ENCODE results near the gene USP20. TPM values are rescaled to one million over a fixed set of nuclear protein-coding genes. Genes with fewer than 3 reads are reported as not detected.

The USP20 gene
- total RNA-seq, 2 experiments from 2014 or later = 14.4 to 24.1 TPM

GRCh38 chr9:129810116-129810515, 25.1 kb upstream of the USP20 start:
- no peak overlapping the region for H3K4me2 ChIP-seq (ENCODE audit: low read length)
- H3K4me3 ChIP-seq (ENCODE audit: low read depth, low read length, poor library complexity, severe bottlenecking) = no peak overlapping the region
- ChIA-PET POLR2A (no interaction called here), CTCF (ENCODE audit: unreplicated experiment) (no interaction called here)
- no peaks in the 10 kb centered on the region for H4K20me1 ChIP-seq (ENCODE audit: insufficient read depth, low read length)
- H2AFZ ChIP-seq (ENCODE audit: low read length) = no peak overlapping the region
- TF ChIP-seq EZH2phosphoT487 (IDR thresholded peaks at IDR 0.05; ENCODE audit: borderline replicate concordance, low read depth, low read length) (no peak), CTCF (conservative IDR thresholded peaks at IDR 0.05; ENCODE audit: low read length) (no peak)
- BruUV-seq (replicated peaks) = no TSS peak
- H3K79me2 ChIP-seq (ENCODE audit: insufficient read depth, low read depth, low read length) = no peaks in the 10 kb centered on the region
- H3K4me1 ChIP-seq (ENCODE audit: insufficient read depth, low read length, poor library complexity, severe bottlenecking) = peaks cover 4% of the 10 kb centered on the region
- no peak for DNase-seq (ENCODE audit: low spot score)
- intact Hi-C loops (cut with micrococcal nuclease; ENCODE audit: unreplicated experiment) = no loop called here
- H3K9me2 ChIP-seq (ENCODE audit: insufficient read depth, low read length) = no peaks in the 10 kb centered on the region
- H3K27ac ChIP-seq (ENCODE audit: low read depth, low read length, poor library complexity, severe bottlenecking) = no peak overlapping the region
- H3K9me3 ChIP-seq (ENCODE audit: low read length) = no peaks in the 10 kb centered on the region
- peaks cover 82% of the 10 kb centered on the region for H3K36me3 ChIP-seq (ENCODE audit: insufficient read depth, low read length)

- H3K36me3 ChIP-seq (ENCODE audit: insufficient read depth, low read length) = peaks cover 79% of the 10 kb centered on the region
- H2AFZ ChIP-seq (ENCODE audit: low read length) = no peak overlapping the region
- BruUV-seq (replicated peaks) = no TSS peak
- DNase-seq (ENCODE audit: low spot score) = no peak
- intact Hi-C loops (cut with micrococcal nuclease; ENCODE audit: unreplicated experiment) = no loop called here
- H3K27ac ChIP-seq (ENCODE audit: low read depth, low read length, poor library complexity, severe bottlenecking) = no peak overlapping the region
- H3K4me1 ChIP-seq (ENCODE audit: insufficient read depth, low read length, poor library complexity, severe bottlenecking) = peaks cover 4% of the 10 kb centered on the region
- H3K4me2 ChIP-seq (ENCODE audit: low read length) = no peak overlapping the region
- H4K20me1 ChIP-seq (ENCODE audit: insufficient read depth, low read length) = no peaks in the 10 kb centered on the region
- H3K9me3 ChIP-seq (ENCODE audit: low read length) = no peaks in the 10 kb centered on the region
- H3K9me2 ChIP-seq (ENCODE audit: insufficient read depth, low read length) = no peaks in the 10 kb centered on the region
- no peak overlapping the region for H3K4me3 ChIP-seq (ENCODE audit: low read depth, low read length, poor library complexity, severe bottlenecking)
- TF ChIP-seq CTCF (conservative IDR thresholded peaks at IDR 0.05; ENCODE audit: low read length) (no peak), EZH2phosphoT487 (IDR thresholded peaks at IDR 0.05; ENCODE audit: borderline replicate concordance, low read depth, low read length) (no peak)
- POLR2A ChIA-PET = interaction anchor here (1.0 kb wide), 1 partner anchor 10 kb away, joined by 5 read pairs; no protein-coding TSS in a partner anchor
- H3K79me2 ChIP-seq (ENCODE audit: insufficient read depth, low read depth, low read length) = no peaks in the 10 kb centered on the region
- CTCF ChIA-PET (ENCODE audit: unreplicated experiment) = no interaction called here
Measured at GRCh38 chr9:129810788-129811187, 24.5 kb upstream of the USP20 start.

- Histone ChIP-seq H3K9me3 (ENCODE audit: low read length) (no peaks in the 10 kb centered on the region), H2AFZ (ENCODE audit: low read length) (no peak overlapping the region), H3K4me1 (ENCODE audit: insufficient read depth, low read length, poor library complexity, severe bottlenecking) (no peaks in the 10 kb centered on the region), H4K20me1 (ENCODE audit: insufficient read depth, low read length) (no peaks in the 10 kb centered on the region), H3K79me2 (ENCODE audit: insufficient read depth, low read depth, low read length) (no peaks in the 10 kb centered on the region), H3K4me2 (ENCODE audit: low read length) (no peak overlapping the region), H3K4me3 (ENCODE audit: low read depth, low read length, poor library complexity, severe bottlenecking) (no peak overlapping the region), H3K27ac (ENCODE audit: low read depth, low read length, poor library complexity, severe bottlenecking) (no peak overlapping the region), H3K36me3 (ENCODE audit: insufficient read depth, low read length) (peaks cover 82% of the 10 kb centered on the region), H3K9me2 (ENCODE audit: insufficient read depth, low read length) (no peaks in the 10 kb centered on the region)
- peak; percentile 18 for DNase-seq (ENCODE audit: low spot score)
- TF ChIP-seq CTCF (conservative IDR thresholded peaks at IDR 0.05; ENCODE audit: low read length) (no peak), EZH2phosphoT487 (IDR thresholded peaks at IDR 0.05; ENCODE audit: borderline replicate concordance, low read depth, low read length) (no peak)
- no TSS peak for BruUV-seq (replicated peaks)
- POLR2A ChIA-PET = interaction anchor here (0.6 to 1.1 kb wide), 2 partner anchors 8 to 15 kb away, joined by 3 read pairs; no protein-coding TSS in a partner anchor
- intact Hi-C loops (cut with micrococcal nuclease; ENCODE audit: unreplicated experiment) = no loop called here
- CTCF ChIA-PET (ENCODE audit: unreplicated experiment) = no interaction called here
Measured at GRCh38 chr9:129811967-129812363, 23.3 kb upstream of the USP20 start.

Data from OCI-LY7 (cell line).